BLaER1 treated with 17β-estradiol and CSF1 and Interleukin-3, amounts not matched to agents 10 nM and 100 nM (cell line): Measurements from ENCODE around the gene ANO9.

Experiments used
- H3K27ac ChIP-seq, 11 experiments: shearing (Covaris generic); formaldehyde crosslinking; 2 replicates each; pipeline ENCODE4 v1.8.1; 2022
- H3K27me3 ChIP-seq, 11 experiments: shearing (Covaris generic); formaldehyde crosslinking; 2 replicates each; pipeline ENCODE4 v1.8.1; 2022
- H3K36me3 ChIP-seq, 11 experiments: shearing (Covaris generic); formaldehyde crosslinking; 2 replicates each; pipeline ENCODE4 v1.8.1; 2022
- H3K4me1 ChIP-seq, 10 experiments: shearing (Covaris generic); formaldehyde crosslinking; 2 replicates each; pipeline ENCODE4 v1.8.1; 2022
- H3K4me2 ChIP-seq, 11 experiments: shearing (Covaris generic); formaldehyde crosslinking; 2 replicates each; pipeline ENCODE4 v1.8.1; 2022
- H3K4me3 ChIP-seq, 10 experiments: shearing (Covaris generic); formaldehyde crosslinking; 2 replicates each; pipeline ENCODE4 v1.8.1; 2022
- H3K9ac ChIP-seq, 11 experiments: shearing (Covaris generic); formaldehyde crosslinking; 2 replicates each; pipeline ENCODE4 v1.8.1; 2022
- H3K9me3 ChIP-seq, 11 experiments: shearing (Covaris generic); formaldehyde crosslinking; replicated peaks in 1 of 11; 2 replicates each; pipeline ENCODE4 v1.8.1; 2022
- H4K20me1 ChIP-seq, 11 experiments: shearing (Covaris generic); formaldehyde crosslinking; 2 replicates each; pipeline ENCODE4 v1.8.1; 2022
- Cebpa-rat ChIP-seq, 11 experiments: shearing (Covaris generic); IDR thresholded peaks; 2 replicates each; pipeline ENCODE4 v1.8.1; 2022

Gene ANO9, protein sequence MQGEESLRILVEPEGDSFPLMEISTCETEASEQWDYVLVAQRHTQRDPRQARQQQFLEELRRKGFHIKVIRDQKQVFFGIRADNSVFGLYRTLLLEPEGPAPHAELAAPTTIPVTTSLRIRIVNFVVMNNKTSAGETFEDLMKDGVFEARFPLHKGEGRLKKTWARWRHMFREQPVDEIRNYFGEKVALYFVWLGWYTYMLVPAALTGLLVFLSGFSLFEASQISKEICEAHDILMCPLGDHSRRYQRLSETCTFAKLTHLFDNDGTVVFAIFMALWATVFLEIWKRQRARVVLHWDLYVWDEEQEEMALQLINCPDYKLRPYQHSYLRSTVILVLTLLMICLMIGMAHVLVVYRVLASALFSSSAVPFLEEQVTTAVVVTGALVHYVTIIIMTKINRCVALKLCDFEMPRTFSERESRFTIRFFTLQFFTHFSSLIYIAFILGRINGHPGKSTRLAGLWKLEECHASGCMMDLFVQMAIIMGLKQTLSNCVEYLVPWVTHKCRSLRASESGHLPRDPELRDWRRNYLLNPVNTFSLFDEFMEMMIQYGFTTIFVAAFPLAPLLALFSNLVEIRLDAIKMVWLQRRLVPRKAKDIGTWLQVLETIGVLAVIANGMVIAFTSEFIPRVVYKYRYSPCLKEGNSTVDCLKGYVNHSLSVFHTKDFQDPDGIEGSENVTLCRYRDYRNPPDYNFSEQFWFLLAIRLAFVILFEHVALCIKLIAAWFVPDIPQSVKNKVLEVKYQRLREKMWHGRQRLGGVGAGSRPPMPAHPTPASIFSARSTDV

DNA sequence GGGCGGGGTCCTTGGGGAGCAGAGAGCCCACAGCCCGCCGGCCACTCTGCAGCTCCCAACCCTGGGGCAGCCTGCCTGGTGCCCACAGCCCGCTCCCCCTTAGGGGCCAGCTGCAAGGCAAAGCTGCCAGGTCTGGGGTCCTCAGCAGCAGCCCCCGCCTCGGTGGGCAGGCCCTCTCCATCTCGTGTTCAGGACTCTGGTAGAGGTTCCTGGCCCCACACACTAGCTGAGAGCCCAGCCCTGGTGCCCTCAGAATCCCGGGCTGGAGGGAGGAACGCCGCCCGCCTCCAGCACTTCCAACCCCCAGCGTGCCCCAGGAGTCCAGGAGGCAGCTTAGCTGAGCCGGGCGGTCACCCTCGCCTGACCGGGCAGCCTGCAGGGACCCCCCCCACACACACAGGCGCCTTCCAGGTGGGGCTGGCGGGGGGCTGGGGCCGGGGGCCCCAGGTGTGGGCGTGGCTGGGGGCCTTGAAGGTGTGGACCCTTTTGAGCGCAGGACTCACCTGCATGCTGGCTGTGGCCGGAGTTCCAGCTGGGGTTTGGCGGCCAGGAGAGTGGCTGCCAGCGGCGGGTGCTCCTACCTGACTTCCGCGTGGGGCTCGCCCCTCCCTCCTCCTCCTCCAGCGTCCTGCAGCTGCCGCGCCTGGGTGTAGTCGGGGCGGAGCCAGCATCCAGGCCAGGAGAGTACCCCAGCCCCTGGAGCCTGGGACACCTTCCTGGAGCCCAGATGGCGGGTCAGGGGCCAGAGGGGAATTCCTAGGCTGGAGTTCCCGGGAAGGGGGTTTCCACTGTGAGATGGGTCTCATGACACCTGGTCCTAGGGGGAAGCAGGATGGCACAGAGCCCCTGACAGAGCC is at the start of gene ANO9:
Gene ANO9, minus strand, starts transcription at position 594 of the 857 bp plus-strand sequence. Its CDS starts 85 bp downstream, at position 509.
- Histone ChIP-seq H3K4me2 (peak within 1 kb of the TSS; percentile 70 to 96 (median 84)), H3K27ac (peak within 1 kb of the TSS in 3 of 11 experiments; percentile 43 to 51 (median 47); a peak in 6 of 22 replicates), H3K4me1 (peaks cover 23 to 52% (median 43%) of the 10 kb centered on the region in 10 experiments), H4K20me1 (no peaks in the 10 kb centered on the region), H3K4me3 (peak within 1 kb of the TSS in 8 of 10 experiments; percentile 33 to 59 (median 44); a peak in 14 of 20 replicates), H3K9ac (peak within 1 kb of the TSS in 9 of 11 experiments; percentile 37 to 65 (median 53); a peak in 13 of 22 replicates), H3K27me3 (peaks cover 0 to 7% (median 0%) of the 10 kb centered on the region in 11 experiments; a peak in 4 of 22 replicates), H3K9me3 (peaks cover 0 to 5% (median 0%) of the 10 kb centered on the region in 11 experiments; a peak in 1 of 22 replicates), H3K36me3 (no peaks in the 10 kb centered on the region)
- no peak for TF ChIP-seq Cebpa-rat (IDR thresholded peaks at IDR 0.05)

DNA sequence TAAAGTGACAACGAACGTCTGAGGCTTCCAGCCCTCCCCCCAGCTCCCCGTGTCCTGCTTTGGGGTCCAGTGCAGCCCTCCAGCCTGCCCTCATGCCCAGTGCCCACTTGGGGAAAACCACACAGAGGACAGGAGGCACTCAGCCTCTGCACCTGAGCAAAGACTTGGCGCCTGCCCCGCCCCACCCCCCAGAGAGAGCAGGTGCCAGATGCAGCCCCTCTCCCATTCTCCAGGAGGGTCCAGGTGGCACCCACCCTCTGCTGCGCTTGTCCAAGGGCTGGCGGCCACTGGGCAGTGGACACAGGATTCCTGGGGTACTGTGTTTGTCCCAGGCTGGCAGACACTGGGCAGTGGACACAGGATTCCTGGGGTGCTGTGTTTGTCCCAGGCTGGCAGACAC is 49.5 kb upstream of the ANO9 start:
- no peaks in the 10 kb centered on the region for H3K27me3 ChIP-seq
- H3K36me3 ChIP-seq, result peaks cover 41 to 98% (median 86%) of the 10 kb centered on the region in 11 experiments
- H3K4me3 ChIP-seq, result no peak overlapping the region
- no peak overlapping the region for H3K9ac ChIP-seq
- H3K4me1 ChIP-seq, result peaks cover 0 to 7% (median 0%) of the 10 kb centered on the region in 10 experiments; a peak in 1 of 20 replicates
- TF ChIP-seq Cebpa-rat (IDR thresholded peaks at IDR 0.05), result no peak
- H3K9me3 ChIP-seq, result no peaks in the 10 kb centered on the region
- peaks cover 0 to 91% (median 40%) of the 10 kb centered on the region in 11 experiments; a peak in 18 of 22 replicates for H4K20me1 ChIP-seq
- H3K27ac ChIP-seq, result no peak overlapping the region
- no peak overlapping the region for H3K4me2 ChIP-seq

DNA sequence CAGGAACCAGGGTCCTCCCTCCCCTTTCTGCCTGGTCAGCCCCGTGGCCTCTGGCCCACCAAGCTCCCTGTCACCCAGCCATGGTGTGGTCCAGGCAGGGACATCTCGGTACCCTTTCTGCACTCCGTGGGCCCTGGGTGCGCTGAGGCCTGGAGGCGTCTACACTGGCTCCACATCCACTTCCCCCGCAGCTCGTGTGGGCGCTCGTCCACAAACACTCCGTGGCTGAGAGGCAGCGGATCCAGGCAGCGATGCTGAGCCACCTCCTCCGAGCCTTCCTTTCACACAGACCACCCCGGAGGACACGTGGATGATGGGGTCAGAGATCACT is 49.1 kb upstream of the ANO9 start:
- Histone ChIP-seq H3K27me3 (no peaks in the 10 kb centered on the region), H3K4me2 (no peak overlapping the region), H4K20me1 (peaks cover 0 to 91% (median 40%) of the 10 kb centered on the region in 11 experiments; a peak in 18 of 22 replicates), H3K9me3 (no peaks in the 10 kb centered on the region), H3K36me3 (peaks cover 38 to 93% (median 82%) of the 10 kb centered on the region in 11 experiments), H3K4me3 (no peak overlapping the region), H3K4me1 (peaks cover 0 to 7% (median 0%) of the 10 kb centered on the region in 10 experiments; a peak in 1 of 20 replicates), H3K9ac (no peak overlapping the region), H3K27ac (no peak overlapping the region)
- TF ChIP-seq Cebpa-rat (IDR thresholded peaks at IDR 0.05), result no peak

DNA sequence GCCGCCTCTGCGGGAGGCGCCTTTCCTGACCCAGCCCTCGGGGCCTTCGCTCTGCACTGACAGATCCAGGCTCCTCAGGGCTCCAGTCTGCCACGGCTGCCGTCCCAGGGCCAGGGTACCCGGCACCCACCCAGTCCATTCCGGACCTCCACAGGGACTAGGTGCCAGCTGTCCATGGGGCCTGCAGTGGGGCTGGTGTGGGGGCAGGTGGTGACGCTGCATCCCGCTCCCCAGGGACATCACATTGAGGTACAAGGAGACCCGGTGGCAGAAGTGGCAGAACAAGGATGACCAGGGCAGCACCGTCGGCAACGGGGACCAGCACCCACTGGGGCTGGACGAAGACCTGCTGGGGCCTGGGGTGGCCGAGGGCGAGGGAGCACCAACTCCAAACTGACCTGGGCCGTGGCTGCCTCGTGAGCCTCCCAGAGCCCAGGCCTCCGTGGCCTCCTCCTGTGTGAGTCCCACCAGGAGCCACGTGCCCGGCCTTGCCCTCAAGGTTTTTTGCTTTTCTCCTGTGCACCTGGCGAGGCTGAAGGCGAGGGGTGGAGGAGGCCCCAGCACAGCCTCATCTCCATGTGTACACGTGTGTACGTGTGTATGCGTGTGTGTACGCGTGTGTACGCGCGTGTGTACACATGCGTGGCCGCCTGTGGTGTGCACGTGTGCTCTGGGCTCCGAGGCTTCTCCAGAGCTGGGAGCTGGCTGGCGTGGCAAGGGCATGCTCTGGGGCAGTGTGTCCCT is 48.5 kb upstream of the ANO9 start:
- peaks cover 0 to 91% (median 41%) of the 10 kb centered on the region in 11 experiments; a peak in 18 of 22 replicates for H4K20me1 ChIP-seq
- H3K4me1 ChIP-seq, result 0 out of 20 replicates have a peak, but pooled peaks cover 0 to 1% (median 0%) of the 10 kb centered on the region in 10 experiments
- no peak overlapping the region for H3K4me3 ChIP-seq
- H3K27me3 ChIP-seq, result no peaks in the 10 kb centered on the region
- no peak overlapping the region for H3K4me2 ChIP-seq
- H3K9me3 ChIP-seq, result no peaks in the 10 kb centered on the region
- no peak overlapping the region for H3K9ac ChIP-seq
- TF ChIP-seq Cebpa-rat (IDR thresholded peaks at IDR 0.05), result no peak
- no peak overlapping the region for H3K27ac ChIP-seq
- peaks cover 32 to 89% (median 76%) of the 10 kb centered on the region in 11 experiments for H3K36me3 ChIP-seq

DNA sequence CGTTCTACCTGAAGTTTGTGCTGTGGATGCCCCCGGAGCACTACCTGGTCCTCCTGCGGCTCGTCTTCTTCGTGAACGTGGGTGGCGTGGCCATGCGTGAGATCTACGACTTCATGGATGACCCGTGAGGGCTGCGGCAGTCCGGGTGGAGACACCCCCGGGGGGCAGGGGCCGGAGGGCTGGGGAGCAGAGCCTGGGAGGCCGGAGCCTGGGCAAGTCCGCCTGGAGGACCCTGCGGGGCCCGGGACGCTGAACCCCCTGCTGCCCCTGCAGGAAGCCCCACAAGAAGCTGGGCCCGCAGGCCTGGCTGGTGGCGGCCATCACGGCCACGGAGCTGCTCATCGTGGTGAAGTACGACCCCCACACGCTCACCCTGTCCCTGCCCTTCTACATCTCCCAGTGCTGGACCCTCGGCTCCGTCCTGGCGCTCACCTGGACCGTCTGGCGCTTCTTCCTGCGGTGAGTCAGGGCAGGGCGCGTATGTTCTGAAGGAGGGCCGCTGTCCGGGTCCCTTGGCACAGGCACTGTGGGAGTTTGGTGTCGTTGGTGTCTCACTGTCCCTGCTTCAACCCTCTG is 47.9 kb upstream of the ANO9 start:
- Histone ChIP-seq H3K4me2 (no peak overlapping the region), H3K9me3 (peaks cover 0 to 6% (median 0%) of the 10 kb centered on the region in 11 experiments; a peak in 2 of 22 replicates), H3K27me3 (no peaks in the 10 kb centered on the region), H3K4me3 (no peak overlapping the region), H3K9ac (no peak overlapping the region), H3K27ac (no peak overlapping the region), H3K4me1 (no peaks in the 10 kb centered on the region), H4K20me1 (peaks cover 0 to 93% (median 35%) of the 10 kb centered on the region in 11 experiments; a peak in 18 of 22 replicates), H3K36me3 (peaks cover 26 to 89% (median 73%) of the 10 kb centered on the region in 11 experiments)
- TF ChIP-seq Cebpa-rat (IDR thresholded peaks at IDR 0.05), result no peak

DNA sequence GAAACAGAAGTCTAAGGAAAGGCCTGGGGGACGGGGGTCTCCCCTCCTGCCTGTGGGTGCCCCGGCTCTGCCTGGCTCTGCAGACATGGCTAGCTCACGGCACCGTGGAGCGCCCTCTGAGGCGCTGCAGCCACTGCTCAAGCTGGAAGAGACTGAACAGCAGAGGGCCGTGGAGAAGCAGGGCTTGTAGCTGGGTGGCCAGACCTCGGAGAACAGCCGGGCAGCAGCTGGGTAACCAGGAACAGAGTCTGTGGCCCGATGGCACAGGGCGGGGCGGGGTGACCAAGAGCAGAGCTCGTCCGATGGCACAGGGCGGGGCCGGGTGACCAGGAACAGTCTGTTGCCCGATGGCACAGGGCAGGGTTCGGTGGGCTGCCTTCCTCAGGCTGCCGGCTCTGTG is 47.2 kb upstream of the ANO9 start:
- Histone ChIP-seq H3K4me3 (no peak overlapping the region), H4K20me1 (peaks cover 0 to 93% (median 41%) of the 10 kb centered on the region in 11 experiments; a peak in 17 of 22 replicates), H3K9ac (no peak overlapping the region), H3K9me3 (peaks cover 0 to 13% (median 0%) of the 10 kb centered on the region in 11 experiments; a peak in 3 of 22 replicates), H3K4me2 (no peak overlapping the region), H3K36me3 (peaks cover 19 to 89% (median 71%) of the 10 kb centered on the region in 11 experiments), H3K27ac (no peak overlapping the region), H3K4me1 (no peaks in the 10 kb centered on the region), H3K27me3 (no peaks in the 10 kb centered on the region)
- TF ChIP-seq Cebpa-rat (IDR thresholded peaks at IDR 0.05), result no peak

DNA sequence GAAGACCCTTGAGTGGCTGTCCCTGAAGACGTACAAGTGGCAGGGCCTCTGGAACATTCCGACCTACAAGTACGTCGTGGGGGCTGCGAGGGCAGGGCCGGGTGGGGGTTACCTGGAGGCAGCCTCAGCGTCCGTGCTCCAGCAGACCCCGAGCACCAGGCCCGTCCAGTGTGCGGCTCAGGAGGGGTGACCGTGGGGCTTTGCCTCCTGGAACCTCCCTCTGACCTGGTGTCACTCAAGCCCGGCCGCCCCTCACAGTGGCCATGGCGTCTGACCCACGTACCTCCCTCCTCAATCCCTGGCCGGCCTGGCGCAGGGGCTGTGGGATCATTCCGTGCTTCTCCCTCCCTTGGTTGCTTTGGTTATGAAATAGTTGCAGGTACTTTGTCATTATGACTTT is 46.8 kb upstream of the ANO9 start:
- no peaks in the 10 kb centered on the region for H3K4me1 ChIP-seq
- peaks cover 19 to 89% (median 67%) of the 10 kb centered on the region in 11 experiments for H3K36me3 ChIP-seq
- no peak overlapping the region for H3K4me2 ChIP-seq
- H3K9me3 ChIP-seq, result peaks cover 0 to 17% (median 4%) of the 10 kb centered on the region in 11 experiments; a peak in 6 of 22 replicates
- H3K27ac ChIP-seq, result no peak overlapping the region
- H3K4me3 ChIP-seq, result no peak overlapping the region
- H3K9ac ChIP-seq, result no peak overlapping the region
- H3K27me3 ChIP-seq, result no peaks in the 10 kb centered on the region
- H4K20me1 ChIP-seq, result peaks cover 0 to 92% (median 44%) of the 10 kb centered on the region in 11 experiments; a peak in 17 of 22 replicates
- TF ChIP-seq Cebpa-rat (IDR thresholded peaks at IDR 0.05), result no peak
